ENCODE results near the gene PDCD6IP. TPM values are rescaled to one million over a fixed set of nuclear protein-coding genes. Genes with fewer than 3 reads are reported as not detected.

Gene PDCD6IP
- total and polyA plus RNA-seq, 2 experiments from 2014 or later, result 45.1 to 185 TPM

DNA sequence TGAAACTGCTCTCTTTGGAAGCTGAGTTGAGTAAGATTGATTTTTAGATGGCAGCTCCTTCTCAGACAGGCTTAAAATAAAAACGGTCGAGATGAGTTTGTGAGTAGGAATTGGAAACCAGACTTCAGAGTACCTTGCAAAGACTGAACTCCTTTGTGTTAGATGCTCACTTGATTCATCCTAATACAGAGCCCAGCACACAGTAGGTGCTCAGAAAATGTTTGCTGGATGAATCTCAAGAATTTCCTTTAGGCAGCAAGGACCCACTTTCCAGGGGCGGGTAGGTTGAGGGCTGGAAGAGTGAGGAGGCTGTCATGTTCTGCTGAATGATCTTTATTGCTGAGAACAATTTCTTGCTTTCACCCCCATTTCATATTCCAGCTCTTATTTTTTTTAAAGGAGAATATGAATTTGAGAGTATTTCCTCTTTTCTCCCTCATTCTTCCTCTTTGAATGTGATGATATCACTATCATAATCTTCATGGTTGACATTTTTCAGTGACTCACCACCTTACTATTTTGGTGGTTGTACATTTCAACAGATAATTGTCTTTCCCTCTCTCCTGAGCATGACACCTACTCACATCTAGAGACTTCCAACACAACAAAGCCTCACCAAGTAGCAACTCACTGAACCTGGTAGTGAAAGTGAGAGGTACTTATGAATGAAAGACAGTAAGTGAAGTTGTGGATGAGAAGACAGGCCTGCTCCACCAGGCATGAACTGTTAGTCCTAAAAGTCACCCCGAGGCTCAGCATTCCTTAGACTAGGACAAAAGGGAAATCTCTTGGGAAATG is 113.3 kb downstream of the PDCD6IP start:
- Histone ChIP-seq H3K79me2 (replicated peaks; ENCODE audit: insufficient read depth) (no peaks in the 10 kb centered on the region), H4K20me1 (replicated peaks; ENCODE audit: insufficient read depth) (no peaks in the 10 kb centered on the region), H3K4me2 (no peak overlapping the region), H3K36me3 (ENCODE audit: insufficient read depth) (no peaks in the 10 kb centered on the region), H3K4me3 (no peak overlapping the region), H3F3A (replicated peaks; ENCODE audit: low read depth) (no peaks in the 10 kb centered on the region), H3K27ac (ENCODE audit: low read depth) (no peak overlapping the region), H3K9me2 (ENCODE audit: insufficient read depth) (peaks cover 5% of the 10 kb centered on the region), H3K27me3 (ENCODE audit: insufficient read depth) (no peaks in the 10 kb centered on the region), H2AFZ (no peak overlapping the region), H3K4me1 (ENCODE audit: insufficient read depth) (no peaks in the 10 kb centered on the region)
- Mint-ChIP-seq H3K27me3 (ENCODE audit: insufficient read depth, low read depth, poor library complexity) (no peaks in the 10 kb centered on the region), H3K27ac (no peak overlapping the region), H3K36me3 (ENCODE audit: low read depth) (no peaks in the 10 kb centered on the region), H3K4me1 (0 out of 3 replicates have a peak, but pooled peaks cover 3% of the 10 kb centered on the region), H3K4me3 (no peak overlapping the region), H3K9me3 (no peaks in the 10 kb centered on the region)
- ATAC-seq (no peak), DNase-seq (ENCODE audit: low spot score) (no peak)
- TF ChIP-seq POLR2AphosphoS5 (IDR thresholded peaks at IDR 0.05; ENCODE audit: low read depth) (no peak), NANOG (IDR thresholded peaks at IDR 0.05; ENCODE audit: borderline replicate concordance) (no peak), EZH2 (IDR thresholded peaks at IDR 0.05; ENCODE audit: low read depth, unreplicated experiment) (no peak), CREB1 (CRISPR knock-in tag; IDR thresholded peaks at IDR 0.05; ENCODE audit: low read depth) (no peak), ZNF331 (CRISPR knock-in tag; IDR thresholded peaks at IDR 0.05; ENCODE audit: low read depth) (no peak), EZH2phosphoT487 (IDR thresholded peaks at IDR 0.05; ENCODE audit: unreplicated experiment) (no peak), JUNB (IDR thresholded peaks at IDR 0.05; ENCODE audit: unreplicated experiment) (no peak), ZNF114 (CRISPR knock-in tag; IDR thresholded peaks at IDR 0.05) (no peak), STAT1 (IDR thresholded peaks at IDR 0.05; ENCODE audit: unreplicated experiment) (no peak)
- TF ChIP-seq, protein P1, sequence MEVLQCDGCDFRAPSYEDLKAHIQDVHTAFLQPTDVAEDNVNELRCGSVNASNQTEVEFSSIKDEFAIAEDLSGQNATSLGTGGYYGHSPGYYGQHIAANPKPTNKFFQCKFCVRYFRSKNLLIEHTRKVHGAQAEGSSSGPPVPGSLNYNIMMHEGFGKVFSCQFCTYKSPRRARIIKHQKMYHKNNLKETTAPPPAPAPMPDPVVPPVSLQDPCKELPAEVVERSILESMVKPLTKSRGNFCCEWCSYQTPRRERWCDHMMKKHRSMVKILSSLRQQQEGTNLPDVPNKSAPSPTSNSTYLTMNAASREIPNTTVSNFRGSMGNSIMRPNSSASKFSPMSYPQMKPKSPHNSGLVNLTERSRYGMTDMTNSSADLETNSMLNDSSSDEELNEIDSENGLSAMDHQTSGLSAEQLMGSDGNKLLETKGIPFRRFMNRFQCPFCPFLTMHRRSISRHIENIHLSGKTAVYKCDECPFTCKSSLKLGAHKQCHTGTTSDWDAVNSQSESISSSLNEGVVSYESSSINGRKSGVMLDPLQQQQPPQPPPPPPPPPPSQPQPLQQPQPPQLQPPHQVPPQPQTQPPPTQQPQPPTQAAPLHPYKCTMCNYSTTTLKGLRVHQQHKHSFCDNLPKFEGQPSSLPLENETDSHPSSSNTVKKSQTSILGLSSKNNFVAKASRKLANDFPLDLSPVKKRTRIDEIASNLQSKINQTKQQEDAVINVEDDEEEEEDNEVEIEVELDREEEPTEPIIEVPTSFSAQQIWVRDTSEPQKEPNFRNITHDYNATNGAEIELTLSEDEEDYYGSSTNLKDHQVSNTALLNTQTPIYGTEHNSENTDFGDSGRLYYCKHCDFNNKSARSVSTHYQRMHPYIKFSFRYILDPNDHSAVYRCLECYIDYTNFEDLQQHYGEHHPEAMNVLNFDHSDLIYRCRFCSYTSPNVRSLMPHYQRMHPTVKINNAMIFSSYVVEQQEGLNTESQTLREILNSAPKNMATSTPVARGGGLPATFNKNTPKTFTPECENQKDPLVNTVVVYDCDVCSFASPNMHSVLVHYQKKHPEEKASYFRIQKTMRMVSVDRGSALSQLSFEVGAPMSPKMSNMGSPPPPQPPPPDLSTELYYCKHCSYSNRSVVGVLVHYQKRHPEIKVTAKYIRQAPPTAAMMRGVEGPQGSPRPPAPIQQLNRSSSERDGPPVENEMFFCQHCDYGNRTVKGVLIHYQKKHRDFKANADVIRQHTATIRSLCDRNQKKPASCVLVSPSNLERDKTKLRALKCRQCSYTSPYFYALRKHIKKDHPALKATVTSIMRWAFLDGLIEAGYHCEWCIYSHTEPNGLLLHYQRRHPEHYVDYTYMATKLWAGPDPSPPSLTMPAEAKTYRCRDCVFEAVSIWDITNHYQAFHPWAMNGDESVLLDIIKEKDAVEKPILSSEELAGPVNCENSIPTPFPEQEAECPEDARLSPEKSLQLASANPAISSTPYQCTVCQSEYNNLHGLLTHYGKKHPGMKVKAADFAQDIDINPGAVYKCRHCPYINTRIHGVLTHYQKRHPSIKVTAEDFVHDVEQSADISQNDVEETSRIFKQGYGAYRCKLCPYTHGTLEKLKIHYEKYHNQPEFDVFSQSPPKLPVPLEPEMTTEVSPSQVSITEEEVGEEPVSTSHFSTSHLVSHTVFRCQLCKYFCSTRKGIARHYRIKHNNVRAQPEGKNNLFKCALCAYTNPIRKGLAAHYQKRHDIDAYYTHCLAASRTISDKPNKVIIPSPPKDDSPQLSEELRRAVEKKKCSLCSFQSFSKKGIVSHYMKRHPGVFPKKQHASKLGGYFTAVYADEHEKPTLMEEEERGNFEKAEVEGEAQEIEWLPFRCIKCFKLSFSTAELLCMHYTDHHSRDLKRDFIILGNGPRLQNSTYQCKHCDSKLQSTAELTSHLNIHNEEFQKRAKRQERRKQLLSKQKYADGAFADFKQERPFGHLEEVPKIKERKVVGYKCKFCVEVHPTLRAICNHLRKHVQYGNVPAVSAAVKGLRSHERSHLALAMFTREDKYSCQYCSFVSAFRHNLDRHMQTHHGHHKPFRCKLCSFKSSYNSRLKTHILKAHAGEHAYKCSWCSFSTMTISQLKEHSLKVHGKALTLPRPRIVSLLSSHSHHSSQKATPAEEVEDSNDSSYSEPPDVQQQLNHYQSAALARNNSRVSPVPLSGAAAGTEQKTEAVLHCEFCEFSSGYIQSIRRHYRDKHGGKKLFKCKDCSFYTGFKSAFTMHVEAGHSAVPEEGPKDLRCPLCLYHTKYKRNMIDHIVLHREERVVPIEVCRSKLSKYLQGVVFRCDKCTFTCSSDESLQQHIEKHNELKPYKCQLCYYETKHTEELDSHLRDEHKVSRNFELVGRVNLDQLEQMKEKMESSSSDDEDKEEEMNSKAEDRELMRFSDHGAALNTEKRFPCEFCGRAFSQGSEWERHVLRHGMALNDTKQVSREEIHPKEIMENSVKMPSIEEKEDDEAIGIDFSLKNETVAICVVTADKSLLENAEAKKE (CRISPR knock-in tag; IDR thresholded peaks at IDR 0.05), result no peak
- TF ChIP-seq, protein P2, sequence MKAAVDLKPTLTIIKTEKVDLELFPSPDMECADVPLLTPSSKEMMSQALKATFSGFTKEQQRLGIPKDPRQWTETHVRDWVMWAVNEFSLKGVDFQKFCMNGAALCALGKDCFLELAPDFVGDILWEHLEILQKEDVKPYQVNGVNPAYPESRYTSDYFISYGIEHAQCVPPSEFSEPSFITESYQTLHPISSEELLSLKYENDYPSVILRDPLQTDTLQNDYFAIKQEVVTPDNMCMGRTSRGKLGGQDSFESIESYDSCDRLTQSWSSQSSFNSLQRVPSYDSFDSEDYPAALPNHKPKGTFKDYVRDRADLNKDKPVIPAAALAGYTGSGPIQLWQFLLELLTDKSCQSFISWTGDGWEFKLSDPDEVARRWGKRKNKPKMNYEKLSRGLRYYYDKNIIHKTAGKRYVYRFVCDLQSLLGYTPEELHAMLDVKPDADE (IDR thresholded peaks at IDR 0.05), result no peak
- TF ChIP-seq, protein P3, sequence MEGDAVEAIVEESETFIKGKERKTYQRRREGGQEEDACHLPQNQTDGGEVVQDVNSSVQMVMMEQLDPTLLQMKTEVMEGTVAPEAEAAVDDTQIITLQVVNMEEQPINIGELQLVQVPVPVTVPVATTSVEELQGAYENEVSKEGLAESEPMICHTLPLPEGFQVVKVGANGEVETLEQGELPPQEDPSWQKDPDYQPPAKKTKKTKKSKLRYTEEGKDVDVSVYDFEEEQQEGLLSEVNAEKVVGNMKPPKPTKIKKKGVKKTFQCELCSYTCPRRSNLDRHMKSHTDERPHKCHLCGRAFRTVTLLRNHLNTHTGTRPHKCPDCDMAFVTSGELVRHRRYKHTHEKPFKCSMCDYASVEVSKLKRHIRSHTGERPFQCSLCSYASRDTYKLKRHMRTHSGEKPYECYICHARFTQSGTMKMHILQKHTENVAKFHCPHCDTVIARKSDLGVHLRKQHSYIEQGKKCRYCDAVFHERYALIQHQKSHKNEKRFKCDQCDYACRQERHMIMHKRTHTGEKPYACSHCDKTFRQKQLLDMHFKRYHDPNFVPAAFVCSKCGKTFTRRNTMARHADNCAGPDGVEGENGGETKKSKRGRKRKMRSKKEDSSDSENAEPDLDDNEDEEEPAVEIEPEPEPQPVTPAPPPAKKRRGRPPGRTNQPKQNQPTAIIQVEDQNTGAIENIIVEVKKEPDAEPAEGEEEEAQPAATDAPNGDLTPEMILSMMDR (conservative IDR thresholded peaks at IDR 0.05; ENCODE audit: low read depth in 2 of 2), result no peak
- TF ChIP-seq, protein P4, sequence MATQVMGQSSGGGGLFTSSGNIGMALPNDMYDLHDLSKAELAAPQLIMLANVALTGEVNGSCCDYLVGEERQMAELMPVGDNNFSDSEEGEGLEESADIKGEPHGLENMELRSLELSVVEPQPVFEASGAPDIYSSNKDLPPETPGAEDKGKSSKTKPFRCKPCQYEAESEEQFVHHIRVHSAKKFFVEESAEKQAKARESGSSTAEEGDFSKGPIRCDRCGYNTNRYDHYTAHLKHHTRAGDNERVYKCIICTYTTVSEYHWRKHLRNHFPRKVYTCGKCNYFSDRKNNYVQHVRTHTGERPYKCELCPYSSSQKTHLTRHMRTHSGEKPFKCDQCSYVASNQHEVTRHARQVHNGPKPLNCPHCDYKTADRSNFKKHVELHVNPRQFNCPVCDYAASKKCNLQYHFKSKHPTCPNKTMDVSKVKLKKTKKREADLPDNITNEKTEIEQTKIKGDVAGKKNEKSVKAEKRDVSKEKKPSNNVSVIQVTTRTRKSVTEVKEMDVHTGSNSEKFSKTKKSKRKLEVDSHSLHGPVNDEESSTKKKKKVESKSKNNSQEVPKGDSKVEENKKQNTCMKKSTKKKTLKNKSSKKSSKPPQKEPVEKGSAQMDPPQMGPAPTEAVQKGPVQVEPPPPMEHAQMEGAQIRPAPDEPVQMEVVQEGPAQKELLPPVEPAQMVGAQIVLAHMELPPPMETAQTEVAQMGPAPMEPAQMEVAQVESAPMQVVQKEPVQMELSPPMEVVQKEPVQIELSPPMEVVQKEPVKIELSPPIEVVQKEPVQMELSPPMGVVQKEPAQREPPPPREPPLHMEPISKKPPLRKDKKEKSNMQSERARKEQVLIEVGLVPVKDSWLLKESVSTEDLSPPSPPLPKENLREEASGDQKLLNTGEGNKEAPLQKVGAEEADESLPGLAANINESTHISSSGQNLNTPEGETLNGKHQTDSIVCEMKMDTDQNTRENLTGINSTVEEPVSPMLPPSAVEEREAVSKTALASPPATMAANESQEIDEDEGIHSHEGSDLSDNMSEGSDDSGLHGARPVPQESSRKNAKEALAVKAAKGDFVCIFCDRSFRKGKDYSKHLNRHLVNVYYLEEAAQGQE (IDR thresholded peaks at IDR 0.05; ENCODE audit: unreplicated experiment), result no peak
